Psoas muscle (tissue), 8 donors: ENCODE results near the gene ZBTB39. TPM values are rescaled to one million over a fixed set of nuclear protein-coding genes. Genes with fewer than 3 reads are reported as not detected.
A peak's percentile ranks its signal among the peaks of the same experiment; 100 is the strongest.

Experiments
- ATAC-seq, 4 donors: fragments of 200-7000 bp; cut with Tn5 transposase; one replicate each; pipeline ENCODE4 v1.9.1; 2020; ENCODE audit warnings: moderate library complexity in 3 of 4, mild to moderate bottlenecking in 2 of 4
- DNase-seq, 2 donors: peaks; one replicate each; pipeline ENCODE4 v3.0.0-alpha.2; 2020
- H3K27ac ChIP-seq: fragments of 200-600 bp; one replicate; pipeline ENCODE4 v1.8.0; 2022
- H3K27me3 ChIP-seq, 3 donors: fragments of 200-600 bp in 1 of 3; one replicate each; pipeline versions ENCODE4 v1.6.1 to v1.8.0; 2013 to 2022; ENCODE audit warnings: low read length in 2 of 3, mild to moderate bottlenecking in 2 of 3, moderate library complexity in 1 of 3; ENCODE audit not compliant: insufficient read depth in 3 of 3
- H3K36me3 ChIP-seq, 2 donors: fragments of 200-600 bp in 1 of 2; one replicate each; pipeline versions ENCODE4 v1.6.1 to v1.8.0; 2013 to 2022; ENCODE audit warnings: low read depth in 1 of 2, mild to moderate bottlenecking in 1 of 2, moderate library complexity in 1 of 2; ENCODE audit not compliant: insufficient read depth in 1 of 2
- H3K4me1 ChIP-seq: fragments of 200-600 bp; one replicate; pipeline ENCODE4 v1.8.0; 2022
- H3K4me3 ChIP-seq: fragments of 200-600 bp; one replicate; pipeline ENCODE4 v1.8.0; 2022; ENCODE audit warnings: mild to moderate bottlenecking
- H3K9me3 ChIP-seq: fragments of 200-600 bp; one replicate; pipeline ENCODE4 v1.8.0; 2022
- WGBS, 3 donors: extraction: QIAGEN DNeasy Blood & Tissue Kit; methylation state at CpG; one replicate each; pipeline versions ENCODE4 v1.1.6 to v1.1.7; 2013; 5-methylcytosine and 5-hydroxymethylcytosine counted together
- intact Hi-C, 2 donors: fragments of 100-400 bp; cut with DNase I; formaldehyde crosslinking; loops; one replicate each; pipeline versions ENCODE4 v1.11.0 to v1.14.2; 2022
- polyA plus RNA-seq, 3 donors: library from polyadenylated mRNA; stranded (reverse); fragments of 200-250 nt; gene quantifications; one replicate each; pipeline ENCODE4 v1.2.3, GENCODE V29; 2013
- total RNA-seq, 4 donors: library from RNA; stranded (reverse); fragmentation: NEBNext Ultra II Directional in 2 of 4; extraction: Animal tissue kit (Norgen Biotek cat#: 25700) in 2 of 4; gene quantifications; one replicate each; pipeline versions ENCODE4 v1.2.1 to v1.2.4, GENCODE V29; 2021 to 2023
- TF ChIP-seq, protein P1 (sequence below): fragments of 200-600 bp; IDR thresholded peaks from one replicate; pipeline ENCODE4 v1.8.0; 2022; ENCODE audit warnings: antibody characterized with exemption
- donor health status: healthy with polysubstance abuse.
- donor health status: DM: no; HTN: no; CAD: no; lungs with moderate emphysema.
- donor health status: Bipolar disorder and iron deficiency.
- donor health status: healthy.
- donor health status: DM: yes; HTN: yes; CAD: no.
- donor health status: DM: no; HTN: no; CAD: no.
- donor health status: DM: no; HTN: no; CAD: no.
- donor health status: DM: yes; HTN: yes; CAD: no.

The ZBTB39 gene
- total and polyA plus RNA-seq, 7 donors, result 1.2 to 5.2 (median 3.2) TPM

DNA sequence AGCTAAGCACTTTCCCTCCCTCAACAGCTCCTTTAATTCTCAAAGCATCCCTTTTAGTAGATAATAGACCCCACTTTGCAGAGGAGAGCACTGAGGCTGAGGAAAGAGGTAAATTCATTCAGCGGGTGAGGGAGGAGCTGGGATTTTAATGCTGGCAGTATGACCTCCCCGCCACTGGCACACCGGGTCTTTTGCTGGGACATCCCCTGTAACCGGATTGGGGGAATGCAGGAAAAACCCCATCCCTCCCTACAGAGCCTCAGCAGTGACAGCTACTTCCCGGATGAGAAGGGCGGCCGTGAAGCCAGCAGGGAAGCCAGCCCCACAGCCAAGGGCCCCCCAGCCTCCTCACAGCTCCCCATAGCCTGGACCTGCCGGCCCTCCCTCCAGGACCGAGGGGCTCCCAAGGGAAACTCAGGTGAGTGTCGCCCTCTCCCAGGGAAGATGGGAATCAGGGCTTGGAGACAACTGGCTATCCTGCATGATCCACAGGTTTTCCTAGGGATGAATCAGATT lies 12.1 kb downstream of the ZBTB39 start:
- 62 to 70% (median 63%) methylated on average over 10 of the region's 10 CpGs for WGBS, 3 donors
- ATAC-seq (no peak), DNase-seq (no peak)
- Histone ChIP-seq H3K36me3 (peaks cover 0 to 14% of the 10 kb centered on the region in 2 donors), H3K4me1 (no peaks in the 10 kb centered on the region), H3K9me3 (no peaks in the 10 kb centered on the region), H3K4me3 (no peak overlapping the region), H3K27me3 (no peaks in the 10 kb centered on the region), H3K27ac (no peak overlapping the region)
- intact Hi-C loops, result loop anchor here in 1 of 2 donors (10.0 kb wide), 1 partner anchor 479 kb away; no protein-coding TSS in a partner anchor
- TF ChIP-seq, protein P1, sequence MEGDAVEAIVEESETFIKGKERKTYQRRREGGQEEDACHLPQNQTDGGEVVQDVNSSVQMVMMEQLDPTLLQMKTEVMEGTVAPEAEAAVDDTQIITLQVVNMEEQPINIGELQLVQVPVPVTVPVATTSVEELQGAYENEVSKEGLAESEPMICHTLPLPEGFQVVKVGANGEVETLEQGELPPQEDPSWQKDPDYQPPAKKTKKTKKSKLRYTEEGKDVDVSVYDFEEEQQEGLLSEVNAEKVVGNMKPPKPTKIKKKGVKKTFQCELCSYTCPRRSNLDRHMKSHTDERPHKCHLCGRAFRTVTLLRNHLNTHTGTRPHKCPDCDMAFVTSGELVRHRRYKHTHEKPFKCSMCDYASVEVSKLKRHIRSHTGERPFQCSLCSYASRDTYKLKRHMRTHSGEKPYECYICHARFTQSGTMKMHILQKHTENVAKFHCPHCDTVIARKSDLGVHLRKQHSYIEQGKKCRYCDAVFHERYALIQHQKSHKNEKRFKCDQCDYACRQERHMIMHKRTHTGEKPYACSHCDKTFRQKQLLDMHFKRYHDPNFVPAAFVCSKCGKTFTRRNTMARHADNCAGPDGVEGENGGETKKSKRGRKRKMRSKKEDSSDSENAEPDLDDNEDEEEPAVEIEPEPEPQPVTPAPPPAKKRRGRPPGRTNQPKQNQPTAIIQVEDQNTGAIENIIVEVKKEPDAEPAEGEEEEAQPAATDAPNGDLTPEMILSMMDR, result no peak

DNA sequence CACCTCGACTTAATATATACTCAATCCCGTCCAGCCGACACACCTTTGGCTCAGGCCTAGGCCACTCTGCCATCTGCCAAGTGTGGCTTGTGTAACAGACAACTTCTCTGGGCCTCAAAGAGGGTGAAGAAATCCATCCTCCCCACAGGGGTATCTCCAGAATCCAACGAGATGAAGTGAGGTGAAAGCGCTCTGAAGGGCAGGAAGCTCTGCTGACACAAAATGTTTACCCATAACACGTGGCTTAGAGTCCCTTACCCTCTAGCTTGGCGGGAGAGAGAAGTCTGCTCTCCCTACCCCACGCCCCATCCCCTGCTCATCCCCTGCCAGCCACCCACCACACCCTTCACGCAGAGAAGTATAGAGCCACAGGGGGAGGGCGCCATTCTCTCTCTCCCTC lies 13.0 kb downstream of the ZBTB39 start:
- Histone ChIP-seq H3K9me3 (no peaks in the 10 kb centered on the region), H3K27ac (no peak overlapping the region), H3K4me3 (no peak overlapping the region), H3K27me3 (no peaks in the 10 kb centered on the region), H3K36me3 (peaks cover 0 to 6% of the 10 kb centered on the region in 2 donors), H3K4me1 (no peaks in the 10 kb centered on the region)
- TF ChIP-seq, protein P1, result no peak
- ATAC-seq (no peak), DNase-seq (no peak)
- WGBS, 3 donors, result 73 to 78% (median 74%) methylated on average over 10 of the region's 10 CpGs
- intact Hi-C loops, result loop anchor here in 1 of 2 donors (10.0 kb wide), 1 partner anchor 479 kb away; no protein-coding TSS in a partner anchor

DNA sequence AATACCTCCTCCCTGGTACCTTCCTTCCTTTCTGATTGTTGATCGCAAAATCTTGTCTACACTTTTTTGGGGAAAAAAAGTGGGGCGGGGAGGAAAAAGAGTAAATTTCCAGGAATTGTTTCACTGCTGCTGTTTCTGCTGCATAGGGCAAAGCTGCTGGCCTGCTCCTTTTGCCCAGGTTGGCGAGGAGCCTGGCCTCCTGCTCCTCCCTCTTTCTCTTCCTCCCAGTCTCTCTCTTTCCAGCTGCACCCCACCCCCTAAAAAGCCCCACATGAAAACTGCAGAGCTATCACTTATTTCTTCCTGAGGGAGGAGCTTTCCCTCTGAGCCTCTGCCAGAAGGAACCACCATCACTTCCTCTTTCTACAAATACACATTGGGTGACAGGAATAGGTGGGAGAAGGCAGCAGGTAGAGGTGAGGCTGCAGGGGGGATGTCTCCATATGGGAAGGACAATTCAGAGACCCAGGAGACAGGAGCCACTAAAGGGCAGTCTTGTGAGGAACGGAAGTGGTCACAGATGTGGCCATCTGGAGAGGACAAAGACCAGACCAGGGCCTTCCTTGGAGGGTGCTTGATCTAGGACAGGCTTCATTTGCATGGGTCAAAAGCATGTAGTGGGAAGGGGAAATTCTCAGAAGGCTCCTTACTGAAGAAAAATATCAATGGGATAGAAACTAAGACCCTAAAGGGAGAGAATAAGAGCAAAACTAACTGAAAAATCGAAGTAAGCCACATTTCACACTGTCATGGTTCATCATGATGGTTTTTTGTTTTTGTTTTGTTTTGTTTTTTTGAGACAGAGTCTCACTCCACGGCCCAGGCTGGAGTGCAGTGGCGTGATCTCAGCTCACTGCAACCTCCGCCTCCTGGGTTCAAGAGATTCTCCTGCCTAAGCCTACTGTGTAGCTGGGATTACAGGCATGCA lies 14.8 kb downstream of the ZBTB39 start:
- no peaks in the 10 kb centered on the region for H3K27me3 ChIP-seq
- H3K36me3 ChIP-seq, result peaks cover 0 to 6% of the 10 kb centered on the region in 2 donors
- peaks cover 9% of the 10 kb centered on the region for H3K4me1 ChIP-seq
- TF ChIP-seq, protein P1, result no peak
- DNase-seq (peak; percentile 36 to 66), ATAC-seq (no peak)
- intact Hi-C loops, result loop anchor here in 1 of 2 donors (10.0 kb wide), 1 partner anchor 477 kb away; no protein-coding TSS in a partner anchor
- H3K27ac ChIP-seq, result no peak overlapping the region
- H3K9me3 ChIP-seq, result no peaks in the 10 kb centered on the region
- H3K4me3 ChIP-seq, result no peak overlapping the region
- WGBS, 3 donors, result 64 to 67% (median 66%) methylated on average over 8 of the region's 8 CpGs

DNA sequence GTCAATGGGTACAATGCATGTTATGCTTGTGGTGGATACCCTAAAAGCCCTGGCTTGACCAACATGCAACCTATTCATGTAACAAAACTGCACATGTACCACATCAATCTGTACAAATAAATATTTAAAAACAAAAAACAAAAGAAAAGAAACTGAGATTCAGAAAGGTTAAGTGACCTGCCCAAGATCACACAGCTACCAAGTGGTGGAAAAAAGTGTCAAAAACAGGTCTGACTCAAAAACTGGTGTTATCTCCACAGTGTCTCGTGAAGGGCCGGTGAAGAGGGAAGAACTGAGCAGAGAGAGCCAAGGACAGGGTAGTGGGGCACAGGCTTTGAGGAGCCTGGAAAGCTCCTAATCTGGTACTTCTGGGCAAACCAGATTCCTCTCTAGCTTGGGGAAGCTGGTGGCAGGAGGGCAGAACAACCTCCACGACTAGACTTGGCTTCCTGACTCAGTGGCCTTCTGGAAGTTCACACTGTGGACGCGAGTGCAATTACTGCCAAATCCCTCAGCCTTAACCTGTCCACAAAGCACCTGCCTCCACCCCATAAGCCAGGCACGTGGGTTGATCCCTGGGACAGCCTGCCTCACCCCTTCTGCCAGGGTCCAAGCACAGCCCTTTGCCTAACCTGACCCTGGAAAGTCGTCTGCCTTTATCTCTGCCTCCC lies 15.6 kb downstream of the ZBTB39 start:
- no peak for DNase-seq
- H3K9me3 ChIP-seq, result no peaks in the 10 kb centered on the region
- WGBS, 3 donors, result 57 to 66% (median 65%) methylated on average over 7 of the region's 7 CpGs
- TF ChIP-seq, protein P1, result no peak
- peaks cover 9% of the 10 kb centered on the region for H3K4me1 ChIP-seq
- H3K4me3 ChIP-seq, result no peak overlapping the region
- H3K36me3 ChIP-seq, result peaks cover 0 to 6% of the 10 kb centered on the region in 2 donors
- H3K27me3 ChIP-seq, result no peaks in the 10 kb centered on the region
- H3K27ac ChIP-seq, result no peak overlapping the region
- intact Hi-C loops, result loop anchor here in 1 of 2 donors (10.0 kb wide), 1 partner anchor 476 kb away; no protein-coding TSS in a partner anchor
- ATAC-seq, result no peak
